ENCODE measurements around the gene RNF38. TPM values are rescaled to one million over a fixed set of nuclear protein-coding genes. Genes with fewer than 3 reads are reported as not detected.
A peak's percentile ranks its signal among the peaks of the same experiment; 100 is the strongest.

RNF38 gene
- total and polyA plus RNA-seq, 2 experiments from 2014 or later: 13.7 to 61.9 TPM

- H3K36me3 Mint-ChIP-seq (ENCODE audit: low read depth): no peaks in the 10 kb centered on the region
- H3K27me3 ChIP-seq (ENCODE audit: insufficient read depth): no peaks in the 10 kb centered on the region
- H3K27ac Mint-ChIP-seq: peak overlapping the region; percentile 2; the same call in 1 of the 2 replicates
- peaks cover 3% of the 10 kb centered on the region; the same call in 1 of the 3 replicates for H3K4me1 Mint-ChIP-seq
- no peak overlapping the region for H3K27ac ChIP-seq (ENCODE audit: low read depth)
- no peaks in the 10 kb centered on the region for H3K9me3 Mint-ChIP-seq
- no peaks in the 10 kb centered on the region for H3K36me3 ChIP-seq (ENCODE audit: insufficient read depth)
- H3F3A ChIP-seq (replicated peaks; ENCODE audit: low read depth): no peaks in the 10 kb centered on the region
- no peak; the same call in 2 of the 3 replicates for ATAC-seq
- TF ChIP-seq EZH2phosphoT487 (IDR thresholded peaks at IDR 0.05; ENCODE audit: unreplicated experiment) (no peak), CREB1 (CRISPR knock-in tag; IDR thresholded peaks at IDR 0.05; ENCODE audit: low read depth) (no peak), STAT1 (IDR thresholded peaks at IDR 0.05; ENCODE audit: unreplicated experiment) (no peak), EZH2 (IDR thresholded peaks at IDR 0.05; ENCODE audit: low read depth, unreplicated experiment) (no peak), JUNB (IDR thresholded peaks at IDR 0.05; ENCODE audit: unreplicated experiment) (no peak), ZNF462 (CRISPR knock-in tag; IDR thresholded peaks at IDR 0.05) (no peak), ZNF331 (CRISPR knock-in tag; IDR thresholded peaks at IDR 0.05; ENCODE audit: low read depth) (no peak), ZNF114 (CRISPR knock-in tag; IDR thresholded peaks at IDR 0.05) (no peak), CTCF (conservative IDR thresholded peaks at IDR 0.05; ENCODE audit: low read depth in 2 of 2) (no peak), NANOG (IDR thresholded peaks at IDR 0.05; ENCODE audit: borderline replicate concordance) (no peak), ETS1 (IDR thresholded peaks at IDR 0.05) (no peak), POLR2AphosphoS5 (IDR thresholded peaks at IDR 0.05; ENCODE audit: low read depth) (no peak)
- TF ChIP-seq, protein P1, sequence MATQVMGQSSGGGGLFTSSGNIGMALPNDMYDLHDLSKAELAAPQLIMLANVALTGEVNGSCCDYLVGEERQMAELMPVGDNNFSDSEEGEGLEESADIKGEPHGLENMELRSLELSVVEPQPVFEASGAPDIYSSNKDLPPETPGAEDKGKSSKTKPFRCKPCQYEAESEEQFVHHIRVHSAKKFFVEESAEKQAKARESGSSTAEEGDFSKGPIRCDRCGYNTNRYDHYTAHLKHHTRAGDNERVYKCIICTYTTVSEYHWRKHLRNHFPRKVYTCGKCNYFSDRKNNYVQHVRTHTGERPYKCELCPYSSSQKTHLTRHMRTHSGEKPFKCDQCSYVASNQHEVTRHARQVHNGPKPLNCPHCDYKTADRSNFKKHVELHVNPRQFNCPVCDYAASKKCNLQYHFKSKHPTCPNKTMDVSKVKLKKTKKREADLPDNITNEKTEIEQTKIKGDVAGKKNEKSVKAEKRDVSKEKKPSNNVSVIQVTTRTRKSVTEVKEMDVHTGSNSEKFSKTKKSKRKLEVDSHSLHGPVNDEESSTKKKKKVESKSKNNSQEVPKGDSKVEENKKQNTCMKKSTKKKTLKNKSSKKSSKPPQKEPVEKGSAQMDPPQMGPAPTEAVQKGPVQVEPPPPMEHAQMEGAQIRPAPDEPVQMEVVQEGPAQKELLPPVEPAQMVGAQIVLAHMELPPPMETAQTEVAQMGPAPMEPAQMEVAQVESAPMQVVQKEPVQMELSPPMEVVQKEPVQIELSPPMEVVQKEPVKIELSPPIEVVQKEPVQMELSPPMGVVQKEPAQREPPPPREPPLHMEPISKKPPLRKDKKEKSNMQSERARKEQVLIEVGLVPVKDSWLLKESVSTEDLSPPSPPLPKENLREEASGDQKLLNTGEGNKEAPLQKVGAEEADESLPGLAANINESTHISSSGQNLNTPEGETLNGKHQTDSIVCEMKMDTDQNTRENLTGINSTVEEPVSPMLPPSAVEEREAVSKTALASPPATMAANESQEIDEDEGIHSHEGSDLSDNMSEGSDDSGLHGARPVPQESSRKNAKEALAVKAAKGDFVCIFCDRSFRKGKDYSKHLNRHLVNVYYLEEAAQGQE (IDR thresholded peaks at IDR 0.05; ENCODE audit: unreplicated experiment): no peak
- DNase-seq (ENCODE audit: low spot score): no peak
- H4K20me1 ChIP-seq (replicated peaks; ENCODE audit: insufficient read depth): no peaks in the 10 kb centered on the region
- no peaks in the 10 kb centered on the region for H3K9me2 ChIP-seq (ENCODE audit: insufficient read depth)
- no peak overlapping the region for H3K4me3 Mint-ChIP-seq
- no peak overlapping the region for H3K4me3 ChIP-seq
- no peak overlapping the region for H2AFZ ChIP-seq
- no peaks in the 10 kb centered on the region for H3K4me1 ChIP-seq (ENCODE audit: insufficient read depth)
- no peaks in the 10 kb centered on the region for H3K79me2 ChIP-seq (replicated peaks; ENCODE audit: insufficient read depth)
- H3K27me3 Mint-ChIP-seq (ENCODE audit: insufficient read depth, low read depth, poor library complexity): no peaks in the 10 kb centered on the region
- H3K4me2 ChIP-seq: no peak overlapping the region
Measured at GRCh38 chr9:36306471-36307306, 93.4 kb downstream of the RNF38 start.

Measured in GM23338 (cell line).